Ectodermal cell (in vitro differentiated cells): ENCODE data around the gene TRANK1.

Source experiments
- H3K27ac ChIP-seq: 2 replicates; pipeline ENCODE4 v1.7.0; 2013; ENCODE audit warnings: mild to moderate bottlenecking, low read depth, low read length; ENCODE audit not compliant: insufficient read depth, poor library complexity, severe bottlenecking
- H3K27me3 ChIP-seq: 2 replicates; pipeline ENCODE4 v1.7.0; 2013; ENCODE audit warnings: mild to moderate bottlenecking, low read length; ENCODE audit not compliant: insufficient read depth, control insufficient read depth, poor library complexity, severe bottlenecking
- H3K36me3 ChIP-seq: one replicate; pipeline ENCODE4 v1.7.0; 2013; ENCODE audit warnings: low read length; ENCODE audit not compliant: control insufficient read depth, insufficient read depth
- H3K4me1 ChIP-seq: one replicate; pipeline ENCODE4 v1.7.0; 2013; ENCODE audit warnings: low read length; ENCODE audit not compliant: control insufficient read depth, insufficient read depth
- H3K4me3 ChIP-seq: 2 replicates; pipeline ENCODE4 v1.7.0; 2013; ENCODE audit warnings: low read depth, low read length, control low read depth; ENCODE audit not compliant: insufficient read depth
- H3K9me3 ChIP-seq: 2 replicates; pipeline ENCODE4 v1.7.0; 2013; ENCODE audit warnings: mild to moderate bottlenecking, low read length, moderate library complexity; ENCODE audit not compliant: control insufficient read depth
- WGBS, 2 experiments: methylation state at CpG; one replicate each; pipeline ENCODE4 v1.1.7; 2013; ENCODE audit warnings: missing lambda C conversion rate in 2 of 2; 5-methylcytosine and 5-hydroxymethylcytosine counted together

Gene TRANK1

GRCh38 chr3:36804295-36805055 is 140.4 kb downstream of the TRANK1 start:
- Histone ChIP-seq H3K9me3 (no peaks in the 10 kb centered on the region), H3K4me3 (no peak overlapping the region), H3K36me3 (no peaks in the 10 kb centered on the region), H3K27me3 (no peaks in the 10 kb centered on the region), H3K27ac (no peak overlapping the region), H3K4me1 (peaks cover 6% of the 10 kb centered on the region)
- 90 to 93% methylated on average over 2 of the region's 2 CpGs for WGBS, 2 experiments

- H3K27me3 ChIP-seq = no peaks in the 10 kb centered on the region
- 94 to 99% methylated on average over 5 of the region's 5 CpGs for WGBS, 2 experiments
- no peaks in the 10 kb centered on the region for H3K9me3 ChIP-seq
- no peaks in the 10 kb centered on the region for H3K36me3 ChIP-seq
- no peak overlapping the region for H3K4me3 ChIP-seq
- H3K4me1 ChIP-seq = peaks cover 6% of the 10 kb centered on the region
- no peak overlapping the region for H3K27ac ChIP-seq
Observed at GRCh38 chr3:36803091-36803791, 141.6 kb downstream of the TRANK1 start.

GRCh38 chr3:36800533-36801116 is 144.2 kb downstream of the TRANK1 start:
- WGBS, 2 experiments = 80 to 82% methylated on average over 3 of the region's 3 CpGs
- Histone ChIP-seq H3K4me3 (no peak overlapping the region), H3K4me1 (peaks cover 6% of the 10 kb centered on the region), H3K9me3 (no peaks in the 10 kb centered on the region), H3K36me3 (no peaks in the 10 kb centered on the region), H3K27me3 (no peaks in the 10 kb centered on the region), H3K27ac (no peak overlapping the region)

GRCh38 chr3:36796881-36797280 is 148.0 kb downstream of the TRANK1 start:
- H3K36me3 ChIP-seq = no peaks in the 10 kb centered on the region
- no peaks in the 10 kb centered on the region for H3K9me3 ChIP-seq

GRCh38 chr3:36796161-36796560 is 148.7 kb downstream of the TRANK1 start:
- no peak overlapping the region for H3K4me3 ChIP-seq
- H3K27me3 ChIP-seq = no peaks in the 10 kb centered on the region
- H3K36me3 ChIP-seq = no peaks in the 10 kb centered on the region
- no peaks in the 10 kb centered on the region for H3K9me3 ChIP-seq
- H3K4me1 ChIP-seq = no peaks in the 10 kb centered on the region
- 87 to 100% methylated on average over 1 to 2 of the region's 2 CpGs for WGBS, 2 experiments
- no peak overlapping the region for H3K27ac ChIP-seq

More at GRCh38 chr3:36796881-36797280, 148.0 kb downstream of the TRANK1 start:
- no peaks in the 10 kb centered on the region for H3K4me1 ChIP-seq
- no peak overlapping the region for H3K27ac ChIP-seq
- no peak overlapping the region for H3K4me3 ChIP-seq
- H3K27me3 ChIP-seq = no peaks in the 10 kb centered on the region

GRCh38 chr3:36795622-36796021 is 149.2 kb downstream of the TRANK1 start:
- H3K36me3 ChIP-seq = no peaks in the 10 kb centered on the region
- no peaks in the 10 kb centered on the region for H3K27me3 ChIP-seq
- no peaks in the 10 kb centered on the region for H3K4me1 ChIP-seq
- 93% methylated on average over 1 of the region's 1 CpG for WGBS, 2 experiments
- H3K4me3 ChIP-seq = no peak overlapping the region
- no peaks in the 10 kb centered on the region for H3K9me3 ChIP-seq
- no peak overlapping the region for H3K27ac ChIP-seq

- H3K4me3 ChIP-seq = no peak overlapping the region
- 27 to 38% methylated on average over 2 to 4 of the region's 4 CpGs for WGBS, 2 experiments
- no peak overlapping the region for H3K27ac ChIP-seq
- no peaks in the 10 kb centered on the region for H3K4me1 ChIP-seq
- H3K36me3 ChIP-seq = no peaks in the 10 kb centered on the region
- H3K27me3 ChIP-seq = no peaks in the 10 kb centered on the region
- H3K9me3 ChIP-seq = no peaks in the 10 kb centered on the region
Observed at GRCh38 chr3:36792342-36792741, 152.5 kb downstream of the TRANK1 start.

- H3K4me3 ChIP-seq = no peak overlapping the region
- 70 to 76% methylated on average over 6 of the region's 6 CpGs for WGBS, 2 experiments
Observed at GRCh38 chr3:36790765-36791164, 154.1 kb downstream of the TRANK1 start.

GRCh38 chr3:36786921-36787890 is 157.6 kb downstream of the TRANK1 start:
- 73 to 81% methylated on average over 3 of the region's 3 CpGs for WGBS, 2 experiments

More at GRCh38 chr3:36790765-36791164, 154.1 kb downstream of the TRANK1 start:
- H3K36me3 ChIP-seq = no peaks in the 10 kb centered on the region
- H3K27ac ChIP-seq = no peak overlapping the region
- no peaks in the 10 kb centered on the region for H3K27me3 ChIP-seq
- no peaks in the 10 kb centered on the region for H3K9me3 ChIP-seq
- H3K4me1 ChIP-seq = no peaks in the 10 kb centered on the region

More at GRCh38 chr3:36786921-36787890, 157.6 kb downstream of the TRANK1 start:
- H3K9me3 ChIP-seq = no peaks in the 10 kb centered on the region
- H3K4me3 ChIP-seq = no peak overlapping the region
- no peaks in the 10 kb centered on the region for H3K27me3 ChIP-seq
- no peak overlapping the region for H3K27ac ChIP-seq
- no peaks in the 10 kb centered on the region for H3K36me3 ChIP-seq
- H3K4me1 ChIP-seq = no peaks in the 10 kb centered on the region
